HepG2 (cell line): ENCODE results near the gene FOXN3. TPM values are rescaled to one million over a fixed set of nuclear protein-coding genes. Genes with fewer than 3 reads are reported as not detected.

Source experiments
- ATAC-seq: fragments of 200-7000 bp; cut with Tn5 transposase; 3 replicates; pipeline ENCODE4 v1.9.1; 2020; ENCODE audit warnings: mild to moderate bottlenecking, moderate library complexity
- BruUV-seq: library from RNA; stranded (reverse); fragments of 400-500 nt; replicated peaks from 2 replicates; lab custom pipeline; 2021; lab: Mats Ljungman, UMichigan
- CTCF ChIA-PET: fragments of 300-600 bp; formaldehyde crosslinking; extraction: SDS; loops from one replicate; lab custom pipeline; 2021; ENCODE audit warnings: low total read pairs, inconsistent platforms, low intra/inter-chr PET ratio; lab: Yijun Ruan, JAX
- POLR2A ChIA-PET: fragments of 350-600 bp; sonication (Branson Sonifier 250); formaldehyde crosslinking; loops from one replicate; lab custom pipeline; 2020; ENCODE audit warnings: antibody characterized with exemption, inconsistent platforms; lab: Yijun Ruan, JAX
- DNase-seq: peaks from one replicate; pipeline ENCODE4 v3.0.0-alpha.2; 2015; ENCODE audit warnings: low spot score
- FAIRE-seq: peaks from 3 replicates; lab custom pipeline; 2011; peaks lifted over from hg19 to GRCh38; lab: Jason Lieb, UNC
- H2AFZ ChIP-seq: one replicate; pipeline ENCODE4 v1.6.1; 2011; ENCODE audit warnings: low read length, inconsistent platforms
- H3K27ac ChIP-seq: fragments of 300-600 bp; 3 replicates; pipeline ENCODE4 v1.8.0; 2011; ENCODE audit warnings: mixed run types, mild to moderate bottlenecking, mixed read lengths, low read length, inconsistent platforms; ENCODE audit not compliant: insufficient read depth; ENCODE audit errors: extremely low read length
- H3K27me3 ChIP-seq, 2 experiments: fragments of 200-600 bp in 1 of 2; 2 replicates in 1 of 2; 3 replicates in 1 of 2; pipeline versions ENCODE4 v1.6.0 to v1.8.0; 2011; ENCODE audit warnings: low read length in 2 of 2, mild to moderate bottlenecking in 2 of 2, moderate library complexity in 2 of 2, inconsistent platforms in 1 of 2; ENCODE audit not compliant: insufficient read depth in 2 of 2, control insufficient read depth in 1 of 2
- H3K36me3 ChIP-seq, 2 experiments: fragments of 200-600 bp in 1 of 2; replicated peaks in 1 of 2; 2 replicates in 1 of 2; 3 replicates in 1 of 2; pipeline versions ENCODE4 v1.5.1 to v1.8.0; 2011; ENCODE audit warnings: low read length in 2 of 2, inconsistent platforms in 1 of 2; ENCODE audit not compliant: insufficient read depth in 2 of 2, control insufficient read depth in 1 of 2
- H3K4me1 ChIP-seq: 2 replicates; pipeline ENCODE4 v1.5.1; 2012; ENCODE audit warnings: low read length, inconsistent platforms; ENCODE audit not compliant: insufficient read depth
- H3K4me2 ChIP-seq: 2 replicates; pipeline ENCODE4 v1.6.0; 2011; ENCODE audit warnings: low read depth, low read length, inconsistent platforms
- H3K4me3 ChIP-seq, 3 experiments: fragments of 200-600 bp in 1 of 3; sonication (generic), shearing (Covaris generic) in 1 of 3; replicated peaks in 1 of 3; 2 replicates each; pipeline ENCODE4 v1.5.1; 2011 to 2016; ENCODE audit warnings: low read length in 3 of 3, inconsistent platforms in 2 of 3, low read depth in 2 of 3, mild to moderate bottlenecking in 2 of 3, control low read depth in 1 of 3, mixed read lengths in 1 of 3; ENCODE audit not compliant: insufficient read depth in 1 of 3
- H3K79me2 ChIP-seq: one replicate; pipeline ENCODE4 v1.6.1; 2011; ENCODE audit warnings: low read length, inconsistent platforms; ENCODE audit not compliant: insufficient read depth
- H3K9ac ChIP-seq: 2 replicates; pipeline ENCODE4 v1.6.0; 2011; ENCODE audit warnings: mild to moderate bottlenecking, low read depth, low read length, inconsistent platforms; ENCODE audit not compliant: insufficient read depth
- H3K9me3 ChIP-seq: 2 replicates; pipeline ENCODE4 v1.5.1; 2012; ENCODE audit warnings: mild to moderate bottlenecking, low read length
- H4K20me1 ChIP-seq: 2 replicates; pipeline ENCODE4 v1.6.0; 2011; ENCODE audit warnings: inconsistent platforms, mild to moderate bottlenecking, low read length, moderate library complexity; ENCODE audit not compliant: insufficient read depth
- DNMT3B ChIP-seq: conservative IDR thresholded peaks from 2 replicates; pipeline ENCODE4 v1.6.1; 2016; ENCODE audit warnings: missing biosample characterization, control low read depth
- HOXA9 ChIP-seq: sonication (generic); formaldehyde crosslinking; IDR thresholded peaks from 2 replicates; pipeline ENCODE4 v1.8.1; 2022; ENCODE audit warnings: missing genetic modification reagents, mild to moderate bottlenecking, moderate library complexity, borderline replicate concordance
- MNT ChIP-seq: fragments of 450-650 bp; IDR thresholded peaks from 2 replicates; pipeline ENCODE4 v1.6.1; 2016
- POGK ChIP-seq: sonication (generic); formaldehyde crosslinking; conservative IDR thresholded peaks from 2 replicates; pipeline ENCODE4 v1.8.0; 2022; ENCODE audit warnings: mild to moderate bottlenecking, moderate library complexity, missing genetic modification reagents
- RAD21 ChIP-seq: fragments of 450-650 bp; formaldehyde crosslinking; IDR thresholded peaks from 2 replicates; pipeline ENCODE4 v1.5.0; 2020; ENCODE audit warnings: mild to moderate bottlenecking
- SMAD3 ChIP-seq: sonication (generic); formaldehyde crosslinking; IDR thresholded peaks from 2 replicates; pipeline ENCODE4 v1.4.0; 2020; ENCODE audit warnings: missing genetic modification reagents
- ZNF572 ChIP-seq: sonication (generic); formaldehyde crosslinking; IDR thresholded peaks from 2 replicates; pipeline ENCODE4 v1.5.1; 2020; ENCODE audit warnings: mild to moderate bottlenecking, missing genetic modification reagents
- WGBS: methylation state at CpG from one replicate; pipeline ENCODE4 v1.1.6; 2017; ENCODE audit warnings: low lambda C conversion rate; 5-methylcytosine and 5-hydroxymethylcytosine counted together
- in situ Hi-C: cut with HindIII; loops from 2 replicates; pipeline ENCODE4 v1.10.0; 2017; ENCODE audit warnings: low pct_unique_long_range_greater_than_20kb; ENCODE audit not compliant: extremely low pct_ligation_motif_present
- intact Hi-C: fragments of 100-400 bp; cut with micrococcal nuclease; formaldehyde crosslinking; loops from one replicate; pipeline ENCODE4 v1.10.0; 2022; ENCODE audit not compliant: unreplicated experiment
- polyA plus RNA-seq, 8 experiments: library from polyadenylated mRNA; depleted of rRNA in 3 of 8; stranded (reverse) in 7 of 8; unstranded in 1 of 8; fragments of >200 nt; fragmentation: Illumina TruSeq in 4 of 8; extraction: Trizol in 4 of 8; gene quantifications; 2 replicates each; pipeline versions ENCODE4 v1.2.1 to v1.2.3, GENCODE V29; 2011 to 2016; ENCODE audit warnings: low read depth in 4 of 8, missing spikeins in 1 of 8, mixed read lengths in 1 of 8; ENCODE audit not compliant: insufficient read depth in 1 of 8
- total RNA-seq, 5 experiments: library from RNA; depleted of rRNA; stranded (reverse); fragments of >200 nt; fragmentation: Illumina TruSeq; extraction: Trizol; gene quantifications; 2 replicates each; pipeline ENCODE4 v1.2.3, GENCODE V29; 2016; ENCODE audit warnings: low read depth in 1 of 5
- TF ChIP-seq, protein P1 (sequence below): sonication (generic); formaldehyde crosslinking; IDR thresholded peaks from 2 replicates; pipeline ENCODE4 v1.5.0; 2020; ENCODE audit warnings: mild to moderate bottlenecking, missing genetic modification reagents
- TF ChIP-seq, protein P2 (sequence below): sonication (generic); formaldehyde crosslinking; IDR thresholded peaks from 2 replicates; pipeline ENCODE4 v1.4.0; 2020; ENCODE audit warnings: missing genetic modification reagents; ENCODE audit errors: not compliant biosample characterization

The FOXN3 gene
- total and polyA plus RNA-seq, 2 of the 13 experiments (the other 11 are each of a cell fraction or from before 2014, with no cell fraction given), result 32.4 to 70.2 TPM

GRCh38 chr14:89197623-89198022, 219.4 kb downstream of the FOXN3 start:
- ChIA-PET CTCF (no interaction called here), POLR2A (no interaction called here)
- Histone ChIP-seq H3K9ac (no peak overlapping the region), H3K4me2 (no peak overlapping the region), H3K79me2 (peaks cover 6% of the 10 kb centered on the region), H3K36me3 (peaks cover 14 to 39% of the 10 kb centered on the region in 2 experiments), H3K27me3 (no peaks in the 10 kb centered on the region), H3K27ac (no peak overlapping the region), H2AFZ (no peak overlapping the region), H3K9me3 (no peaks in the 10 kb centered on the region), H3K4me3 (no peak overlapping the region), H3K4me1 (no peaks in the 10 kb centered on the region), H4K20me1 (peaks cover 35% of the 10 kb centered on the region)
- in situ Hi-C loops (no loop called here), intact Hi-C loops (no loop called here)
- no peak for ATAC-seq
- no peak for FAIRE-seq
- no TSS peak for BruUV-seq
- DNase-seq, result no peak
- WGBS, result 99% methylated on average over 4 of the region's 4 CpGs
- no peak for TF ChIP-seq DNMT3B
- no peak for TF ChIP-seq ZNF572 (CRISPR knock-in tag)
- TF ChIP-seq, protein P1, sequence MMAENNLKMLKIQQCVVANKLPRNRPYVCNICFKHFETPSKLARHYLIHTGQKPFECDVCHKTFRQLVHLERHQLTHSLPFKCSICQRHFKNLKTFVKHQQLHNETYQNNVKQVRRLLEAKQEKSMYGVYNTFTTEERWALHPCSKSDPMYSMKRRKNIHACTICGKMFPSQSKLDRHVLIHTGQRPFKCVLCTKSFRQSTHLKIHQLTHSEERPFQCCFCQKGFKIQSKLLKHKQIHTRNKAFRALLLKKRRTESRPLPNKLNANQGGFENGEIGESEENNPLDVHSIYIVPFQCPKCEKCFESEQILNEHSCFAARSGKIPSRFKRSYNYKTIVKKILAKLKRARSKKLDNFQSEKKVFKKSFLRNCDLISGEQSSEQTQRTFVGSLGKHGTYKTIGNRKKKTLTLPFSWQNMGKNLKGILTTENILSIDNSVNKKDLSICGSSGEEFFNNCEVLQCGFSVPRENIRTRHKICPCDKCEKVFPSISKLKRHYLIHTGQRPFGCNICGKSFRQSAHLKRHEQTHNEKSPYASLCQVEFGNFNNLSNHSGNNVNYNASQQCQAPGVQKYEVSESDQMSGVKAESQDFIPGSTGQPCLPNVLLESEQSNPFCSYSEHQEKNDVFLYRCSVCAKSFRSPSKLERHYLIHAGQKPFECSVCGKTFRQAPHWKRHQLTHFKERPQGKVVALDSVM (CRISPR knock-in tag), result no peak
- no peak for TF ChIP-seq MNT
- TF ChIP-seq SMAD3 (CRISPR knock-in tag), result no peak
- no peak for TF ChIP-seq POGK (CRISPR knock-in tag)
- no peak for TF ChIP-seq RAD21 (CRISPR knock-in tag)
- TF ChIP-seq, protein P2, sequence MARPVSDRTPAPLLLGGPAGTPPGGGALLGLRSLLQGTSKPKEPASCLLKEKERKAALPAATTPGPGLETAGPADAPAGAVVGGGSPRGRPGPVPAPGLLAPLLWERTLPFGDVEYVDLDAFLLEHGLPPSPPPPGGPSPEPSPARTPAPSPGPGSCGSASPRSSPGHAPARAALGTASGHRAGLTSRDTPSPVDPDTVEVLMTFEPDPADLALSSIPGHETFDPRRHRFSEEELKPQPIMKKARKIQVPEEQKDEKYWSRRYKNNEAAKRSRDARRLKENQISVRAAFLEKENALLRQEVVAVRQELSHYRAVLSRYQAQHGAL (CRISPR knock-in tag), result no peak
- no peak for TF ChIP-seq HOXA9 (CRISPR knock-in tag)
